Stomach smooth muscle (tissue), 2 donors: Measurements from ENCODE around the gene GFI1B.
"Not testable (repeated sequence)": the region's sequence is repeated elsewhere in the genome, so short reads cannot be mapped to it uniquely, and the experiment has no call there.

Experiments
- H3K27ac ChIP-seq: one replicate; pipeline ENCODE4 v1.7.0; 2013; ENCODE audit warnings: mild to moderate bottlenecking, low read length, inconsistent platforms
- H3K27me3 ChIP-seq, 2 donors: one replicate each; pipeline ENCODE4 v1.7.0; 2013; ENCODE audit warnings: low read length in 2 of 2; ENCODE audit not compliant: insufficient read depth in 2 of 2, control insufficient read depth in 1 of 2
- H3K36me3 ChIP-seq, 2 donors: one replicate each; pipeline ENCODE4 v1.7.0; 2013; ENCODE audit warnings: low read length in 2 of 2; ENCODE audit not compliant: control insufficient read depth in 2 of 2, insufficient read depth in 2 of 2
- H3K4me1 ChIP-seq: one replicate; pipeline ENCODE4 v1.7.0; 2013; ENCODE audit warnings: low read length; ENCODE audit not compliant: control insufficient read depth, insufficient read depth
- H3K4me3 ChIP-seq, 2 donors: one replicate each; pipeline ENCODE4 v1.7.0; 2013; ENCODE audit warnings: low read length in 2 of 2
- H3K9ac ChIP-seq, 2 donors: one replicate each; pipeline ENCODE4 v1.7.0; 2013; ENCODE audit warnings: low read length in 2 of 2, mild to moderate bottlenecking in 1 of 2
- H3K9me3 ChIP-seq, 2 donors: one replicate each; pipeline ENCODE4 v1.7.0; 2013; ENCODE audit warnings: low read length in 2 of 2; ENCODE audit not compliant: control insufficient read depth in 2 of 2
- donor health status: healthy.
- donor health status: Pancreatic carcinoma.

Gene GFI1B

GRCh38 chr9:133037775-133038515 is 59.5 kb downstream of the GFI1B start:
- no peaks in the 10 kb centered on the region for H3K27me3 ChIP-seq
- no peak overlapping the region for H3K9ac ChIP-seq
- peaks cover 6% of the 10 kb centered on the region for H3K4me1 ChIP-seq
- H3K36me3 ChIP-seq, result peaks cover 12 to 18% of the 10 kb centered on the region in 2 donors
- no peaks in the 10 kb centered on the region for H3K9me3 ChIP-seq
- H3K4me3 ChIP-seq, result no peak overlapping the region
- no peak overlapping the region for H3K27ac ChIP-seq

GRCh38 chr9:133040892-133041479 is 62.5 kb downstream of the GFI1B start:
- H3K9ac ChIP-seq, H3K27me3 ChIP-seq, H3K27ac ChIP-seq, H3K9me3 ChIP-seq, H3K4me3 ChIP-seq, H3K4me1 ChIP-seq: not testable (repeated sequence)
- H3K36me3 ChIP-seq, result peaks cover 39% of the 10 kb centered on the region in 2 donors
